ENCODE results near the gene TMEM39A.

GRCh38 chr3:119402791-119403190, 60.6 kb downstream of the TMEM39A start:
- TF ChIP-seq CTCF (IDR thresholded peaks at IDR 0.05) (no peak), POLR2A (IDR thresholded peaks at IDR 0.05) (no peak), EP300 (IDR thresholded peaks at IDR 0.05) (no peak)
